ENCODE measurements around the gene INHA.

- TF ChIP-seq CTCF (IDR thresholded peaks at IDR 0.05) (no peak), POLR2A (IDR thresholded peaks at IDR 0.05) (no peak), POLR2AphosphoS5 (IDR thresholded peaks at IDR 0.05) (no peak)
Measured at GRCh38 chr2:219615036-219615435, 42.9 kb downstream of the INHA start.
